Left lung (tissue), 10 donors: ENCODE results near the gene SH3PXD2A. TPM values are rescaled to one million over a fixed set of nuclear protein-coding genes. Genes with fewer than 3 reads are reported as not detected.
A peak's percentile ranks its signal among the peaks of the same experiment; 100 is the strongest.

Source experiments
- ATAC-seq: fragments of 200-7000 bp; cut with Tn5 transposase; one replicate; pipeline ENCODE4 v1.9.1; 2020; ENCODE audit warnings: moderate library complexity
- DNase-seq, 4 donors: peaks; one replicate each; pipeline ENCODE4 v3.0.0-alpha.2; 2013 to 2020
- H3K27ac ChIP-seq, 2 donors: fragments of 200-600 bp; sonication (generic) in 1 of 2; one replicate each; pipeline versions ENCODE4 v1.5.0 to v1.8.0; 2020 to 2021
- H3K27me3 ChIP-seq, 2 donors: fragments of 200-600 bp; sonication (generic) in 1 of 2; one replicate each; pipeline versions ENCODE4 v1.5.0 to v1.8.0; 2020 to 2021
- H3K36me3 ChIP-seq, 2 donors: fragments of 200-600 bp; sonication (generic) in 1 of 2; one replicate each; pipeline versions ENCODE4 v1.5.0 to v1.8.0; 2020 to 2021
- H3K4me1 ChIP-seq, 2 donors: fragments of 200-600 bp; one replicate each; pipeline ENCODE4 v1.8.0; 2021
- H3K4me3 ChIP-seq, 2 donors: fragments of 200-600 bp; sonication (generic) in 1 of 2; one replicate each; pipeline versions ENCODE4 v1.5.0 to v1.8.0; 2020 to 2021; ENCODE audit warnings: mild to moderate bottlenecking in 1 of 2
- H3K9me3 ChIP-seq, 2 donors: fragments of 200-600 bp; sonication (generic) in 1 of 2; one replicate each; pipeline versions ENCODE4 v1.5.0 to v1.8.0; 2020 to 2021
- intact Hi-C, 2 donors: fragments of 100-400 bp; cut with DNase I; formaldehyde crosslinking; loops; one replicate each; pipeline versions ENCODE4 v1.11.2 to v1.14.2; 2022
- polyA plus RNA-seq, 6 donors: library from polyadenylated mRNA; unstranded; fragments of 120-200 nt; gene quantifications; one replicate each; pipeline ENCODE4 v1.2.1, GENCODE V29; 2013; ENCODE audit not compliant: insufficient read length in 6 of 6
- total RNA-seq, 2 donors: library from RNA; stranded (reverse); fragmentation: NEBNext Ultra II Directional; extraction: Animal tissue kit (Norgen Biotek cat#: 25700); gene quantifications; one replicate each; pipeline ENCODE4 v1.2.1, GENCODE V29; 2021
- TF ChIP-seq, protein P1 (sequence below), 2 donors: fragments of 200-600 bp; sonication (generic) in 1 of 2; IDR thresholded peaks; one replicate each; pipeline versions ENCODE4 v1.5.0 to v1.8.0; 2021; ENCODE audit warnings: antibody characterized with exemption in 2 of 2
- donor health status: DM: no; HTN: yes; CAD: no.
- donor health status: DM: no; HTN: no; CAD: no.

Gene SH3PXD2A
- total and polyA plus RNA-seq, 8 donors: 44.8 to 117 (median 91.7) TPM

GRCh38 chr10:103879831-103880230, 24.5 kb upstream of the SH3PXD2A start:
- DNase-seq (no peak), ATAC-seq (no peak)
- H3K27ac ChIP-seq: no peak overlapping the region
- H3K36me3 ChIP-seq: peaks cover 0 to 68% of the 10 kb centered on the region in 2 donors
- TF ChIP-seq, protein P1, sequence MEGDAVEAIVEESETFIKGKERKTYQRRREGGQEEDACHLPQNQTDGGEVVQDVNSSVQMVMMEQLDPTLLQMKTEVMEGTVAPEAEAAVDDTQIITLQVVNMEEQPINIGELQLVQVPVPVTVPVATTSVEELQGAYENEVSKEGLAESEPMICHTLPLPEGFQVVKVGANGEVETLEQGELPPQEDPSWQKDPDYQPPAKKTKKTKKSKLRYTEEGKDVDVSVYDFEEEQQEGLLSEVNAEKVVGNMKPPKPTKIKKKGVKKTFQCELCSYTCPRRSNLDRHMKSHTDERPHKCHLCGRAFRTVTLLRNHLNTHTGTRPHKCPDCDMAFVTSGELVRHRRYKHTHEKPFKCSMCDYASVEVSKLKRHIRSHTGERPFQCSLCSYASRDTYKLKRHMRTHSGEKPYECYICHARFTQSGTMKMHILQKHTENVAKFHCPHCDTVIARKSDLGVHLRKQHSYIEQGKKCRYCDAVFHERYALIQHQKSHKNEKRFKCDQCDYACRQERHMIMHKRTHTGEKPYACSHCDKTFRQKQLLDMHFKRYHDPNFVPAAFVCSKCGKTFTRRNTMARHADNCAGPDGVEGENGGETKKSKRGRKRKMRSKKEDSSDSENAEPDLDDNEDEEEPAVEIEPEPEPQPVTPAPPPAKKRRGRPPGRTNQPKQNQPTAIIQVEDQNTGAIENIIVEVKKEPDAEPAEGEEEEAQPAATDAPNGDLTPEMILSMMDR (IDR thresholded peaks at IDR 0.05): no peak
- intact Hi-C loops: loop anchor here in 1 of 2 donors (10.0 kb wide), 1 partner anchor 335 kb away; no protein-coding TSS in a partner anchor
- H3K4me1 ChIP-seq: no peaks in the 10 kb centered on the region
- no peaks in the 10 kb centered on the region for H3K27me3 ChIP-seq
- no peaks in the 10 kb centered on the region for H3K9me3 ChIP-seq
- no peak overlapping the region for H3K4me3 ChIP-seq

DNA sequence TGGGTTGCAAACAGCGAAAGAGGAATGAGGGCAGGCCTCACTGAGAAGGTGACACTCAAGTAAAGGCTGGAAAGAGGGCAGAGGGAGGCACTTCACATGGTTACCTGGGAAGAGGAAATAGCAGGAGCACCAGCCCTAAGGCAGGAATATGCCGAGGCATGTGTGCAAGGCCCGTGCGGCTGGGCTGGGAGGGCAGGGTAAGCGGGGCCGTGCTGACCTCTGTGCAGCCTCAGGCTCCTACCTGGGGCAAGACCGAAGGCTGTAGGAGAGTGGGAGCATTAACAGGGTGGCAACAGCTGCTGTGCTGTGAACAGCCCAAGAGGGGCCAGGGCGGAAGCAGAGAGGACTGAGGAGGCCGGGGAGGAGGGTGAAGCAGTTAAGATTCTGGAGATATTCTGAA, 24.0 kb upstream of the SH3PXD2A start:
- no peak for DNase-seq
- no peak for ATAC-seq
- peaks cover 0 to 67% of the 10 kb centered on the region in 2 donors for H3K36me3 ChIP-seq
- TF ChIP-seq, protein P1 (IDR thresholded peaks at IDR 0.05): no peak
- no peaks in the 10 kb centered on the region for H3K4me1 ChIP-seq
- no peaks in the 10 kb centered on the region for H3K9me3 ChIP-seq
- no peak overlapping the region for H3K27ac ChIP-seq
- H3K27me3 ChIP-seq: no peaks in the 10 kb centered on the region
- intact Hi-C loops: no loop called here
- no peak overlapping the region for H3K4me3 ChIP-seq

DNA sequence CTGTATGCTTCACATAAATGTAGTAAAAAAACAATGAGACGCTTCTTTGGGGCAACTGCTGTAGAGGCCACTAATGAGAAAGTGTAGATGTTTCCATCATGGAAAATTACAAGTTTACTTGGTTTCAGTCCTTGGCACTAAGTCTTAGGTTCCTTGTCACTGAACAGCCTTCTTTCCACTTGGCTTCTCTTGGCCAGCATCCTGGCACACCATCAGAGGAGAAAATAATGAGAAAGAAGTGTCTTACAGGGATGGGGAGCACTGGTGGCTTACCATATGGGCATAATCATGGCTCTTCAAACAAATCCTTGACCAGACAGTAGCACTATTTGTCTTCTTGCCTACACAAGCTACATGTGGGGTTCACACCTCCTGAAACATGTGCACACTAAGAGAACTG, 22.5 kb upstream of the SH3PXD2A start:
- H3K4me3 ChIP-seq: no peak overlapping the region
- no peaks in the 10 kb centered on the region for H3K4me1 ChIP-seq
- intact Hi-C loops: no loop called here
- no peaks in the 10 kb centered on the region for H3K9me3 ChIP-seq
- TF ChIP-seq, protein P1 (IDR thresholded peaks at IDR 0.05): no peak
- H3K36me3 ChIP-seq: peaks cover 0 to 59% of the 10 kb centered on the region in 2 donors
- ATAC-seq (no peak), DNase-seq (no peak)
- H3K27me3 ChIP-seq: no peaks in the 10 kb centered on the region
- no peak overlapping the region for H3K27ac ChIP-seq

GRCh38 chr10:103876155-103876554, 20.8 kb upstream of the SH3PXD2A start:
- no peaks in the 10 kb centered on the region for H3K4me1 ChIP-seq
- no peaks in the 10 kb centered on the region for H3K27me3 ChIP-seq
- DNase-seq (no peak), ATAC-seq (no peak)
- intact Hi-C loops: no loop called here
- peaks cover 0 to 46% of the 10 kb centered on the region in 2 donors for H3K36me3 ChIP-seq
- H3K9me3 ChIP-seq: no peaks in the 10 kb centered on the region
- H3K4me3 ChIP-seq: no peak overlapping the region
- TF ChIP-seq, protein P1 (IDR thresholded peaks at IDR 0.05): no peak
- no peak overlapping the region for H3K27ac ChIP-seq

DNA sequence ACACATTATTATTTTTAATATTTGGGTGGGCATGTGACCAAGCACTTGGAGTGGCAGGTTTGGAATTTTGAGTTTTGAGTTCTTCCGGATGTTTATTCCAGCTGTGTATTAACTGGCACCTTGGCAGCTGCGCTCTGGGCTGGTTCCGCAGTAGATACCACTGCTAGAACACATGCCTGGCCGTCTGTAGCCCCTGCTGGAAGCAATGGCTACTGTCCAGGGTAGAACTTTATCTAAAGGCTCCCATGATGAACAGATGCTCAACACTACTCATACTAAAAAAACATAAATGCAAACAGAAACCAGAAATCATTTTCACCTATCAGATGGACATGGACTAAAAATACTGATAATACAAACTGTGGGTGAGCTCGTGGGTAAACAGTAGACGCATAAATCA, 19.4 kb upstream of the SH3PXD2A start:
- Histone ChIP-seq H3K27me3 (no peaks in the 10 kb centered on the region), H3K9me3 (no peaks in the 10 kb centered on the region), H3K4me1 (no peaks in the 10 kb centered on the region), H3K27ac (no peak overlapping the region), H3K36me3 (peaks cover 0 to 32% of the 10 kb centered on the region in 2 donors), H3K4me3 (no peak overlapping the region)
- TF ChIP-seq, protein P1 (IDR thresholded peaks at IDR 0.05): no peak
- peak; percentile 71 for ATAC-seq
- intact Hi-C loops: no loop called here
- DNase-seq: no peak
